ENCODE results near the gene PRKAR1B.
"Not testable (repeated sequence)": the region's sequence is repeated elsewhere in the genome, so short reads cannot be mapped to it uniquely, and the experiment has no call there.

The PRKAR1B gene

DNA sequence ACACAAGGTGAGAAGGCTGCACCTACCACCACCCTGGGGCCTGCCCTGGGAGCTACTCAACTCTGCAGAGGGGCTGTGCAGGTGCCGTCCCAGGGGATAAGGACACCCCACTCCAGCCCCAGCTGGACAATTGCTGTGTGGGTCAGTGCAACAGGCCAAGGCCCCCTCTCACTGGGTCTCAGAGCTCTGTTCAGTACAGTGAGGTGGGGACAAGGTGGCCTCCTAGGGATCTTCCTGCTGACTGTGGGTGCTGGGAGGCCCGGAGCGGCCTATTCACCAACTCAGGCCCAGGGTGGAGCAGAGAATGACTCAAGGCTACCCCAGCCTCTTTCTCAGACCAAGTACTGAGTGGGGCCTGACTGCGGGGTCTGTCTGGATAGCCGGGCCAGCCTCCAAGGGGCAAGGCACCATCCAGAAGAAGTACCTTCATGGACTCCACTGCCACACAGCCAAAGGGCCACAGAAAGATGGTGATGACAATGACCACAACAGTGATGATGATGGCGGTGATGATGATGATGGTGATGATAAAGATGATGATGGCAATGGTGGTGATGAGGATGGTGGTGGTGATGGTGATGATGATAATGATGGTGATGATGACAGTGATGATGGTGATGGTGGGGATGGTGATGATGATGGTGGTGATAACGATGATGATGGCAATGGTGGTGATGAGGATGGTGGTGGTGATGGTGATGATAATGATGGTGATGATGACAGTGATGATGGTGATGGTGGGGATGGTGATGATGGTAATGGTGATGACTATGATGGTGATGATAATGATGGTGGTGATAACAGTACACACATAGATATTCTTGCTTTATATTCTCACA, 60.4 kb downstream of the PRKAR1B start:
- DNase-seq = no peak

DNA sequence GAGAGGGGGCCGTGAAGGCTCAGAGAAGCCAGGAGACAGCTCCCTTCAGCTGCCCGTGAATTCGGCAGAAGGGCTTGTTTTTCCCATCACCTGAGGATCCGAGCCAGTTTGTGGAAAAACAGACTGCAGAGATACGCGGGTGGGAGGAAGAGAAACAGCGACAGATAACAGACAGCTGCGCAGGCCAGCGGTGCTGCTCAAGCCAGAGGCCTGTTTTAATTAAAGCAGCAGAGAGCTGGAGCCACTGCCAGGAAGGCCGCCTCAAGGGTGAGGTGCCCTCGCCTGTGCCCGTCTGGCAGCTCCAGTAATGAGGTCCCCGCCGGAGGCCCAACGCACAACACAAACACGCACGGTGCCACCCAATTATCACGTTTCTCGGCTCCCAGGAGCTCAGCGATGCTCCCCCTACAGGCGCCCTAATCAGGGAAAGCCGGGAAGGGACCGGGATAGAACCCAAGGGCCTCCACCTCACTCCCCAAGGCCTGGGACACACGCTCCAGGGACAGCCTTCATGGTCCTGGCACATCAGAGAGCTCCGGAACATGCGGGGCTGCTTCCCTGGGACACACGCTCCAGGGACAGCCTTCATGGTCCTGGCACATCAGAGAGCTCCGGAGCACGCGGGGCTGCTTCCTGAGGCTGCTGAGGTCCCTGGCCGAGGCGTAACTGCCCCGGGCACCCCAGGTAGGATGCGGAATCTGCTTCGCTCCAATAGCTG, 61.2 kb downstream of the PRKAR1B start:
- DNase-seq = no peak

- DNase-seq = no peak
These were observed 61.9 kb downstream of the PRKAR1B start for GRCh38 chr7:664997-665735.

- no peak for DNase-seq
These were observed 62.7 kb downstream of the PRKAR1B start for GRCh38 chr7:664402-664775.

DNA sequence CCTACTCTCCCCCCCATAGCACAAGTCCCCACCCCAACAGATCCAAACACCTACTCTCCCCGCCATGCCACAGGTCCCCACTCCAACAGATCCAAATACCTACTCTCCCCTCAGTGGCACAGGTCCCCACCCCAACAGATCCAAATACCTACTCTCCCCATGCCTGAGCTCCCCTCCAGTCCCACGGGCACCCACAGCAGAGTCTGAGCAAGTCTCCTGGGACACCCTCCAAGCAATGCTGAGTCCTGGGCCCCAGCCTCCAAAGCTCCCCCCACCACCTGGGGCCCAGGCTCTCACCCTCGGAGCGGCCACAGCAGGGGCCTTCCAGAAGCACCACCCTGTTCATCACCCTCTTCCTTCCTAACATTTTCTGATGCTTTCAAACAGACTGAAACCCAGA, 64.5 kb downstream of the PRKAR1B start:
- no peak for DNase-seq

DNA sequence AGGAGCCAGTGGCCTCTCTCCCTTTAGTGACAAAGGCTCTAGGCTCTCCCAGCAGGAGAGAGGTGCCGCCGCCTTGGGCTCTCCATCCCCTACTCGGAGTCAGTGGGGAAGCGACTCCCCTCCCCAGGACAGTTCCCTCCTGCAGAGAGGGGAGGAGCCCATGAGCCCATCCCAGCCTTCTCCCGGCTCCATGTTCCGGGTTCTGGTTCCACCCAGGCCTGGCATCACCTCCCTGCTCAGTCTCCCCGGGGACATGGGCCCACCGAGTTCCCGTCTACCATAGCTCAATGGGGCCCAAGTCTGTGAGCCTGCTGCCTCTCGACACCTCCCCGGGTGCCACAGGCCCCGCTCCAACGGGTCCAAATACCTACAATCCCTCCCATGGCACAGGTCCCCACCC, 67.1 kb downstream of the PRKAR1B start:
- no peak for DNase-seq

DNA sequence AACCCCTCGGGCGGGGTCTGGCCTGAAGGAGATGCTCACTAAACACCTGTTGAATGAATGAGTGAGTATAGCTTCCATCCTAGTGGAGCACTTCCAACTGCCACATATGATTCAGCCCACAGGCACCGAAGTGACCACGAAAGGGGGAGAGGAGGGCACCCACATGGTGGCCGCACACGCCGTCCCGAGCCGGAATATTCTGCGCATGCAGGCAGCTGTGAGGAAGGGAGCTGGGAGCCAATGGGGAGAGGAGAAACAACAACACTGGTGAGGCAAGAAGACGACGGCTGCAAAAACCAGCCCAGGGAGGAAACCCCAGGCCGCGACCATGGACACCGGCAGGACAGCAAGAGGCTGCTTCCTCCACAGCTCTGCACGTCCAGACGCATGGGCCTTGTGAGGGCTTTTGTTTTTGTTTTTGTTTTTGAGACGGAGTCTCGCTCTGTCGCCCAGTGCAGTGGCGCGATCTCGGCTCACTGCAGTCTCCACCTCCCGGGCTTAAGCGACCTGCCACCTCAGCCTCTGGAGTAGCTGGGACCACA, 67.7 kb downstream of the PRKAR1B start:
- no peak for DNase-seq

DNA sequence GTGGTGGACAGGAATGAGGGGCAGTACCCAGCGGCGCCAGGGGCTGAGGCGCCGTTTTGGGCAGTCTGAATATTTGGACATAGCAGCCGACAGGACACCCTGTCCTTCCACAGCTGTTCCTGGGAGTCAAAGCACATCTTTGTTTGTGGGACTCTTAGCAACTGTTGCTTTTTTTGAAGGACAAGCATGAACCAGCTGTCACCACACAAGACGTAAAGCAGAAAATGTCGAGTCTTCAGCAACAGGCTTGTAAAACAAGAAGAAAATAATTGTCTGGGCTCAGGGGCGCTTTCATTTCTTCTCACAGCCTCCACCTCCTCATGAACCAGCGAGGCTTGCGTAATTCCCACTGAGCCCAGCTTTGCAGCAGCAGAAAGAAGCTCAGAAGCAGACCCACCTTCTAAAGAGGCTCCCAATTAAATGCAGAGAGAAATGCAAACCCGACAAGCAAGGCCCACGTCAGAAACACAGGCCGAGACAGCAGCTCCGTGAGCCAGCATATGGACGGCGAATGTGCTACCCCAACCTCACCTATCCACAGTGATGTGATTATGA, 69.4 kb downstream of the PRKAR1B start:
- no peak for DNase-seq

DNA sequence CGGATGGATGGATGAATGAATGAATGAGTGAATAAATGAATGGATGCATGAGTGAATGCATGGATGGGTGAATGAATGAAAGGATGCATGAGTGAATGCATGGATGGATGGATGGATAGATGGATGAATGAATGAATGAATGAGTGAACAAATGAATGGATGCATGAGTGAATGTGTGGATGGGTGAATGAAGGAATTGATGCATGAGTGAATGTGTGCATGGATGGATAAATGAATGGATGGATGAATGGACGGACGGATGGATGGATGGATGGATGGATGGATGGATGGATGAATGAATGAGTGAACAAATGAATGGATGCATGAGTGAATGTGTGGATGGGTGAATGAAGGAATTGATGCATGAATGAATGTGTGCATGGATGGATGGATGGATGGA, 70.1 kb downstream of the PRKAR1B start:
- DNase-seq = not testable (repeated sequence)

- DNase-seq = no peak
These were observed 71.3 kb downstream of the PRKAR1B start for GRCh38 chr7:655758-656157.

DNA sequence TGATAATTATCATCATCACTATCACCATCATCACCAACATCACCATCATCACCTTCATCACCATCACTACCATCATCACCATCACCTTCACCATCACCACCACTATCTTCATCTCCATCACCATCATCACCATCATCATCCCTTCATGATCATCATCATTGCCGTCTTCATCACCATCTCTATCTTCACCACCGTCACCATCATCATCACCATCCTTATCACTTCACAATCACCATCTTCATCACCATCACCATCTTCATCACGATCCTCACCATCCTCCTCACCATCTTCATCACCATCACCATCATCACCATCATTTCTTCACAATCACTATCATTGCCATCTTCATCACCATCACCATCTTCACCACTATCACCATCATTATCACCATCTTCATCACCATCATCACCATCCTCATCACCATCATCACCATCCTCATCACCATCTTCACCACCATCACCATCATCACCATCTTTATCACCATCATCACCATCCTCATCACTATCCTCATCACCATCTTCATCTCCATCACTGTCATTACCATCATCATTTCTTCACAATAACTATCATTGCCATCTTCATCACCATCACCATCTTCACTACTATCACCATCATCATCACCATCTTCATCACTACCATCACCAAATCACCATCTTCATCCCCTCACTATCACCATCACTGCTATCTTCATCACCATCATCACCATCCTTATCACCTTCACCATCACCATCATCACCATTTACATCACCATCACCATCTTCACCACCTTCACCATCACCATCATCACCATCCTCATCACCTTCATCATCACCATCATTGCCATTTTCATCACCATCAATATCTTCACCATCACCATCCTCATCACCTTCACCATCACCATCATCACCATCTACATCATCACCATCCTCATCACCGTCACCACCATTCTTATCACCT, 73.0 kb downstream of the PRKAR1B start:
- DNase-seq = no peak

GRCh38 chr7:652881-653280, 74.2 kb downstream of the PRKAR1B start:
- DNase-seq = no peak

DNA sequence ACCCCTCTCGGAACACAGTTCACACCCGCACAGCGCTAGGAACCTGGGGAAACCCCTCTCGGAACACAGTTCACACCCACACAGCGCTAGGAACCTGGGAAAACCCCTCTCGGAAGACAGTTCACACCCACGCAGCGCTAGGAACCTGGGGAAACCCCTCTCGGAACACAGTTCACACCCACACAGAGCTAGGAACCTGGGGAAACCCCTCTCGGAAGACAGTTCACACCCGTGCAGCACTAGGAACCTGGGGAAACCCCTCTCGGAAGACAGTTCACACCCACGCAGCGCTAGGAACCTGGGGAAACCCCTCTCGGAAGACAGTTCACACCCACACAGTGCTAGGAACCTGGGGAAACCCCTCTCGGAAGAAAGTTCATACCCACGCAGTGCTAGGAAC, 74.9 kb downstream of the PRKAR1B start:
- DNase-seq = not testable (repeated sequence)

DNA sequence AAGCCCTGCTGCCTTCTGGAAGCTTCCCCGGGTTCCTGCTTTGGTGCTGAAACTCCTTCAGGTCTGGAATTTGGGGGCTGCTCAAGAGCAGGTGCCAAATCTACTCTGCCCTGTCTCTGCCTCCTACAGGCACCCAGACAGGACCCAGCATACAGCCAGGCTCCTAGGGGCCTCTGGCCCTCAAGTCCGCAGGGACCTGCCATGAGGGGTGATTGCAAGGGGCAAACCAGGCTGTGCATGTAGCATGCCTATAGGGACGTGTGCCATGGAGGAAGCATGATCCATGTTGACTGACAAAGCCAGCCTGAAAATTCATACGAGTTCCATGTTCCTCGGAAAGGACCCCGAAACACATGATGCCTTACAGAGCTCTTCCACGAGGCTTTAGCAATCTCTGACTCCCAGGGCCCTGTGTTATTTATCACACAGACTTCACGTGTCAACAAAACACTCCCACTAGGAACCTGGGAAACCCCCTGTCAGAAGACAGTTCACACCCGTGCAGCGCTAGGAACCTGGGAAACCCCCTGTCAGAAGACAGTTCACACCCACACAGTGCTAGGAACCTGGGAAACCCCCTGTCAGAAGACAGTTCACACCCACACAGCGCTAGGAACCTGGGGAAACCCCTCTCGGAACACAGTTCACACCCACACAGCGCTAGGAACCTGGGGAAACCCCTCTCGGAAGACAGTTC, 75.9 kb downstream of the PRKAR1B start:
- no peak for DNase-seq

DNA sequence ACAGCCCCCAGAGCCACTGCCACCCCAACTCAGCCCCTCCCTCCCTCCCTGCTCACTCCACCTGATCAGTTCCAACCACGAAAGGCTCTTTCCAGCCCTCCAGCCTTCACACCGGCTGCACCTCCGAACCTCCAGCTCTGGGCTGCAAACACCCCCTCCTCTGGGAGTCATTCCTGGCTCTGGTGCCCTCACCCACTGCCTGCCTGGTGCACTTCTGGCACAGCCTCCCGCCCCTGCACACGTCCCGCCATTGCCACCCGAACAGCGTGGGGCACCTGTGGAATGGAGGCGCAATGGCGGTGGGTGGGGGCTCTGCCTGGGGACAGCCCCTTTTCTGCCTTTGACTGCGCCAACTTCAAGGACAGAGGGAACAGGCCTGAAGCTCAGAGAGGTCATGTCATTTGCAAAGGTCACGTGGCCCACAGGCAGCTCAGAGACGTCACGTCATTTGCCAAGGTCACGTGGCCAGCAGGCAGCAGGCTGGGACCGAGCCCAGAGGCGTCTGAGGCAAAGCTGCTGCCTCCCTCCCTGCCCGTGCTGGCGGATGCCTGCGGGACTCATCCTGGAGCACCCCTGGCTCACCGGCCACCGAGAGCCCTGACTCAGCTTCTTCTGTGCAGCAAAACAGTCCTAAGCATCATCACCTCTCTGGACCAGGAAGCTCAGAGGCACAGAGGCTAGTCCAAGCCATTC, 76.6 kb downstream of the PRKAR1B start:
- DNase-seq = no peak

DNA sequence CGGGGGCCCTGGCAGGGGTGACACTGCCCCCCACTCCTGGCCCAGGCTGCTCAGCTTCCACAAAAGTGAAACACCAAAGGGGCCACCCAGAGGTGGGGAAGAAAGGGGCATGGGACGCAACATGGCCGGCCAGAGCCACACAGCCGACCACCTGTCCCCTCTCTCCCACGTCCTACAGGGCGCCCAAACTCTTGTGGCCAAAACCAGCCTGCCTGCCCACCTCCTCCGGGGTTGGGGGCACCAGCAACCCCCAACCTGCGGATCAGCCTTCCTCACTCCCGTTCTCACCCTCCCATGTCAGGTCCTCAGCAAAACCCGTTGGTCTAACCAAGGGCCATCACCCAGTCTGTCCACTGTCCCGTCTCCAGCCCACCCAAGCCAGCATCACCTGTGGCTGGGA, 80.1 kb downstream of the PRKAR1B start:
- DNase-seq = no peak

GRCh38 chr7:646487-646886, 80.6 kb downstream of the PRKAR1B start:
- DNase-seq = no peak

- DNase-seq = no peak
These were observed 81.5 kb downstream of the PRKAR1B start for GRCh38 chr7:645606-646005.

GRCh38 chr7:644381-645305, 82.4 kb downstream of the PRKAR1B start:
- DNase-seq = no peak

DNA sequence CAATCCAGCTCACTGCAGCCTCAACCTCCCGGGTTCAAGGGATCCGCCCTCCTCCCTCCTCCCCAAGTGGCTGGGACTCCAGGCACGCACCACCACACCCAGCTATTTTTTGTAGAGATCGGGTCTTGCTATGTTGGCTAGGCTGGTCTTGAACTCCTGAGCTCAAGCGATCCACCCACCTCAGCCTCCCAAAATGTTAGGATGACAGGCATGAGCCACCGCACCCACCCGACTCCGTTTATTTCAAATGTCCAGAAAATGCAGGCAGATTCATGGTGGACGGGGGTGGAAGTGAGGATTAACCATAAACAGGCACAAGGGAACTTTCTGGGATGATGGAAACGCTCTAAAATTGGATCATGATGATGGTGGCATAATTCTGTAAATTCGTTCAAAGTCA, 85.1 kb downstream of the PRKAR1B start:
- no peak for DNase-seq
